MCF 10A (cell line): ENCODE data around the gene CNOT4. TPM values are rescaled to one million over a fixed set of nuclear protein-coding genes. Genes with fewer than 3 reads are reported as not detected.

Source experiments
- Bru-seq: library from RNA; stranded (reverse); fragments of 400-500 nt; gene quantifications from one replicate; lab custom pipeline; 2021; lab: Mats Ljungman, UMichigan
- BruChase-seq, 2 experiments: library from RNA; stranded (reverse); fragments of 400-500 nt; gene quantifications; one replicate each; lab custom pipeline; 2021; lab: Mats Ljungman, UMichigan
- BruUV-seq: library from RNA; stranded (reverse); fragments of 400-500 nt; replicated peaks from 2 replicates; lab custom pipeline; 2021; lab: Mats Ljungman, UMichigan
- CTCF ChIA-PET: fragments of 300-600 bp; sonication (Branson Sonifier 250); formaldehyde crosslinking; extraction: SDS; loops from one replicate; lab custom pipeline; 2021; ENCODE audit warnings: antibody characterized with exemption, inconsistent platforms; lab: Yijun Ruan, JAX
- POLR2A ChIA-PET: fragments of 300-600, 350-650 bp; sonication (Branson Sonifier 250); formaldehyde crosslinking; extraction: SDS; loops from one replicate; lab custom pipeline; 2020; ENCODE audit warnings: antibody characterized with exemption, inconsistent platforms; lab: Yijun Ruan, JAX
- DNase-seq: peaks from one replicate; pipeline ENCODE4 v3.0.0-alpha.2; 2018; ENCODE audit not compliant: unreplicated experiment
- H3K27ac Mint-ChIP-seq: one replicate; pipeline ENCODE4 v1.8.0; 2022; ENCODE audit warnings: mild to moderate bottlenecking, low read depth, mixed read lengths; ENCODE audit not compliant: unreplicated experiment
- H3K27me3 Mint-ChIP-seq: one replicate; pipeline ENCODE4 v1.8.0; 2022; ENCODE audit warnings: mixed read lengths; ENCODE audit not compliant: insufficient read depth, unreplicated experiment
- H3K36me3 Mint-ChIP-seq: one replicate; pipeline ENCODE4 v1.8.0; 2022; ENCODE audit warnings: mild to moderate bottlenecking, moderate library complexity, mixed read lengths; ENCODE audit not compliant: insufficient read depth, unreplicated experiment
- H3K4me1 Mint-ChIP-seq: one replicate; pipeline ENCODE4 v1.8.0; 2022; ENCODE audit warnings: mixed read lengths; ENCODE audit not compliant: insufficient read depth, unreplicated experiment
- H3K4me3 Mint-ChIP-seq: one replicate; pipeline ENCODE4 v1.8.0; 2022; ENCODE audit warnings: mild to moderate bottlenecking, moderate library complexity, mixed read lengths; ENCODE audit not compliant: unreplicated experiment
- H3K9me3 Mint-ChIP-seq: one replicate; pipeline ENCODE4 v1.8.0; 2022; ENCODE audit warnings: mixed read lengths; ENCODE audit not compliant: unreplicated experiment
- CTCF ChIP-seq: fragments of 200-600 bp; IDR thresholded peaks from one replicate; pipeline ENCODE4 v1.8.0; 2022; ENCODE audit warnings: antibody characterized with exemption, mild to moderate bottlenecking; ENCODE audit not compliant: unreplicated experiment
- intact Hi-C: fragments of 100-400 bp; cut with micrococcal nuclease; formaldehyde crosslinking; loops from 2 replicates; pipeline ENCODE4 v1.14.1; 2022
- long read RNA-seq: library from polyadenylated mRNA; stranded (forward); transcript quantifications from one replicate; pipeline ENCODE4 v2.0.0, GENCODE V29; 2022
- total RNA-seq: library from RNA; stranded (reverse); gene quantifications from 2 replicates; pipeline ENCODE4 v1.2.3, GENCODE V29; 2022

The CNOT4 gene
- total RNA-seq (18.5 and 19.6 TPM in 2 replicates), Bru-seq, nascent RNA (percentile 85 among the genes with signal in this experiment), BruChase-seq, experiment 1, labeled RNA remaining after a 6-hour chase (percentile 69 among the genes with signal in this experiment), BruChase-seq, experiment 2, labeled RNA remaining after a 2-hour chase (percentile 79 among the genes with signal in this experiment)
- long read RNA-seq, transcript CNOT4-205 (11 exons, 3,297 nt), result major isoform, 9 of 38 reads
- long read RNA-seq, transcript CNOT4-207 (12 exons, 3,507 nt), result major isoform, 9 of 38 reads
- long read RNA-seq, transcript CNOT4-203 (11 exons, 2,215 nt), result minor isoform, 7 of 38 reads
- long read RNA-seq, partial matches to known transcripts, result 8 of 38 reads
- long read RNA-seq, other reads (novel, unspliced or antisense), result 4 of 38 reads

GRCh38 chr7:135509839-135510591 lies at the start of gene CNOT4:
TSS of gene CNOT4 (minus strand) at chr7:135510102. CDS start at chr7:135438331, 71,771 bp downstream.
- CTCF ChIA-PET, result interaction anchor here (1.4 kb wide), 1 partner anchor 136 kb away, joined by 7 read pairs; no protein-coding TSS in a partner anchor

GRCh38 chr7:135558881-135559280 lies 49.0 kb upstream of the CNOT4 start:
- intact Hi-C loops, result loop anchor here (1.0 kb wide), 4 partner anchors 47 to 278 kb away; no protein-coding TSS in a partner anchor
- H3K9me3 Mint-ChIP-seq, result no peaks in the 10 kb centered on the region
- no peaks in the 10 kb centered on the region for H3K36me3 Mint-ChIP-seq
- no peak for TF ChIP-seq CTCF
- H3K27ac Mint-ChIP-seq, result no peak overlapping the region
- ChIA-PET POLR2A (interaction anchor here (0.6 to 1.7 kb wide), 9 partner anchors 11 to 279 kb away, joined by 3 to 6 read pairs (median 4); no protein-coding TSS in a partner anchor), CTCF (interaction anchor here (0.6 to 1.9 kb wide), 15 partner anchors 11 to 340 kb away, joined by 3 to 17 read pairs (median 4); no protein-coding TSS in a partner anchor)
- TSS peak; percentile 66 for BruUV-seq
- no peak overlapping the region for H3K4me3 Mint-ChIP-seq
- H3K27me3 Mint-ChIP-seq, result no peaks in the 10 kb centered on the region
- no peak for DNase-seq
- peaks cover 9% of the 10 kb centered on the region for H3K4me1 Mint-ChIP-seq

More at GRCh38 chr7:135509839-135510591, at the start of gene CNOT4:
- intact Hi-C loops, result loop anchor here (1.0 to 5.0 kb wide), 3 partner anchors 68 to 135 kb away; no protein-coding TSS in a partner anchor
- DNase-seq, result peak; percentile 95
- POLR2A ChIA-PET, result interaction anchor here (0.6 to 1.7 kb wide), 7 partner anchors 9 to 299 kb away, joined by 3 to 4 read pairs (median 3); no protein-coding TSS in a partner anchor
- H3K36me3 Mint-ChIP-seq, result no peaks in the 10 kb centered on the region
- no peak within 1 kb of the TSS for H3K4me3 Mint-ChIP-seq
- H3K9me3 Mint-ChIP-seq, result no peaks in the 10 kb centered on the region
- BruUV-seq, result no TSS peak
- peaks cover 17% of the 10 kb centered on the region for H3K4me1 Mint-ChIP-seq
- H3K27ac Mint-ChIP-seq, result no peak within 1 kb of the TSS
- no peak for TF ChIP-seq CTCF
- no peaks in the 10 kb centered on the region for H3K27me3 Mint-ChIP-seq

GRCh38 chr7:135558337-135558767 lies 48.5 kb upstream of the CNOT4 start:
- peak; percentile 41 for TF ChIP-seq CTCF
- CTCF ChIA-PET, result interaction anchor here (0.6 to 1.9 kb wide), 15 partner anchors 8 to 339 kb away, joined by 3 to 17 read pairs (median 4); no protein-coding TSS in a partner anchor
- no peaks in the 10 kb centered on the region for H3K27me3 Mint-ChIP-seq
- no peaks in the 10 kb centered on the region for H3K36me3 Mint-ChIP-seq
- H3K4me1 Mint-ChIP-seq, result peaks cover 9% of the 10 kb centered on the region
- intact Hi-C loops, result loop anchor here (1.0 kb wide), 4 partner anchors 46 to 277 kb away; no protein-coding TSS in a partner anchor
- no TSS peak for BruUV-seq
- H3K27ac Mint-ChIP-seq, result no peak overlapping the region
- no peaks in the 10 kb centered on the region for H3K9me3 Mint-ChIP-seq
- DNase-seq, result peak; percentile 85
- no peak overlapping the region for H3K4me3 Mint-ChIP-seq
- POLR2A ChIA-PET, result interaction anchor here (0.6 to 1.7 kb wide), 12 partner anchors 11 to 279 kb away, joined by 3 to 6 read pairs (median 4); no protein-coding TSS in a partner anchor
